Peyer's patch (tissue), 4 donors: ENCODE measurements around the gene NAA25. TPM values are rescaled to one million over a fixed set of nuclear protein-coding genes. Genes with fewer than 3 reads are reported as not detected.
"Not testable (repeated sequence)": the region's sequence is repeated elsewhere in the genome, so short reads cannot be mapped to it uniquely, and the experiment has no call there.

Experiments
- DNase-seq, 3 donors: peaks; one replicate each; pipeline ENCODE4 v3.0.0-alpha.2; 2017 to 2019
- H3K27ac ChIP-seq, 4 donors: fragments of 200-600 bp; sonication (generic); one replicate each; pipeline ENCODE4 v1.5.1; 2016 to 2019
- H3K27me3 ChIP-seq, 2 donors: fragments of 200-600 bp; sonication (generic); one replicate each; pipeline ENCODE4 v1.5.1; 2019
- H3K36me3 ChIP-seq, 3 donors: fragments of 200-600 bp; sonication (generic); one replicate each; pipeline ENCODE4 v1.5.1; 2016 to 2019
- H3K4me1 ChIP-seq, 4 donors: fragments of 200-600 bp; sonication (generic); one replicate each; pipeline ENCODE4 v1.5.1; 2016 to 2019
- H3K4me3 ChIP-seq, 4 donors: fragments of 200-600 bp; sonication (generic); 1 replicate in 3 of 4; 2 replicates in 1 of 4; pipeline ENCODE4 v1.5.1; 2016 to 2019; ENCODE audit warnings: mild to moderate bottlenecking in 1 of 4
- H3K9me3 ChIP-seq, 4 donors: fragments of 200-600 bp; sonication (generic); one replicate each; pipeline ENCODE4 v1.5.1; 2016 to 2019; ENCODE audit warnings: mild to moderate bottlenecking in 1 of 4
- CTCF ChIP-seq, 6 experiments: fragments of 450-650 bp in 4 of 6; fragments of 200-600 bp in 2 of 6; sonication (generic) in 1 of 6; IDR thresholded peaks; one replicate each; pipeline ENCODE4 v1.5.1; 2017 to 2019; ENCODE audit warnings: antibody characterized with exemption in 6 of 6, mild to moderate bottlenecking in 3 of 6, moderate library complexity in 1 of 6
- POLR2A ChIP-seq, 2 donors: fragments of 450-650 bp; IDR thresholded peaks; one replicate each; pipeline ENCODE4 v1.5.1; 2017; ENCODE audit warnings: antibody characterized with exemption in 2 of 2, mild to moderate bottlenecking in 2 of 2, moderate library complexity in 2 of 2
- total RNA-seq, 4 donors: library from RNA; depleted of rRNA; stranded (reverse); fragments of >200 nt; gene quantifications; one replicate each; pipeline ENCODE4 v1.1.0, GENCODE V29; 2016

Gene NAA25
- total RNA-seq, 4 donors from 2014 or later = 18.9 to 25.6 (median 22.2) TPM

GRCh38 chr12:112063273-112063672 lies 45.3 kb downstream of the NAA25 start:
- H3K27ac ChIP-seq = no peak overlapping the region
- no peaks in the 10 kb centered on the region for H3K27me3 ChIP-seq
- no peaks in the 10 kb centered on the region for H3K9me3 ChIP-seq
- no peak for DNase-seq
- TF ChIP-seq POLR2A (IDR thresholded peaks at IDR 0.05) = no peak
- no peak for TF ChIP-seq CTCF (IDR thresholded peaks at IDR 0.05)
- H3K36me3 ChIP-seq = peaks cover 0 to 92% (median 0%) of the 10 kb centered on the region in 3 donors
- H3K4me3 ChIP-seq = no peak overlapping the region
- H3K4me1 ChIP-seq = no peaks in the 10 kb centered on the region

GRCh38 chr12:112061137-112061536 lies 47.4 kb downstream of the NAA25 start:
- Histone ChIP-seq H3K36me3 (peaks cover 0 to 90% (median 0%) of the 10 kb centered on the region in 3 donors), H3K4me3 (no peak overlapping the region), H3K4me1 (no peaks in the 10 kb centered on the region), H3K9me3 (no peaks in the 10 kb centered on the region), H3K27ac (no peak overlapping the region), H3K27me3 (no peaks in the 10 kb centered on the region)
- TF ChIP-seq CTCF (IDR thresholded peaks at IDR 0.05) = no peak
- TF ChIP-seq POLR2A (IDR thresholded peaks at IDR 0.05) = no peak
- no peak for DNase-seq

- DNase-seq = no peak
- peaks cover 0 to 76% (median 0%) of the 10 kb centered on the region in 3 donors for H3K36me3 ChIP-seq
- no peak overlapping the region for H3K27ac ChIP-seq
- no peaks in the 10 kb centered on the region for H3K9me3 ChIP-seq
- no peak for TF ChIP-seq CTCF (IDR thresholded peaks at IDR 0.05)
- no peak for TF ChIP-seq POLR2A (IDR thresholded peaks at IDR 0.05)
- H3K27me3 ChIP-seq = no peaks in the 10 kb centered on the region
- H3K4me3 ChIP-seq = no peak overlapping the region
- no peaks in the 10 kb centered on the region for H3K4me1 ChIP-seq
These were observed 59.2 kb downstream of the NAA25 start for GRCh38 chr12:112049351-112049750.

- H3K27me3 ChIP-seq = no peaks in the 10 kb centered on the region
- no peaks in the 10 kb centered on the region for H3K9me3 ChIP-seq
- H3K27ac ChIP-seq = peak overlapping the region in 1 of 4 donors; percentile 22
- H3K4me1 ChIP-seq = no peaks in the 10 kb centered on the region
- no peak for DNase-seq
- peaks cover 0 to 80% (median 0%) of the 10 kb centered on the region in 3 donors for H3K36me3 ChIP-seq
- TF ChIP-seq CTCF (IDR thresholded peaks at IDR 0.05) = no peak
- no peak for TF ChIP-seq POLR2A (IDR thresholded peaks at IDR 0.05)
- H3K4me3 ChIP-seq = no peak overlapping the region
These were observed 62.6 kb downstream of the NAA25 start for GRCh38 chr12:112046003-112046402.

- DNase-seq, H3K27ac ChIP-seq, H3K27me3 ChIP-seq, H3K4me1 ChIP-seq, H3K9me3 ChIP-seq, H3K4me3 ChIP-seq: not testable (repeated sequence)
- peaks cover 0 to 88% (median 0%) of the 10 kb centered on the region in 3 donors for H3K36me3 ChIP-seq
These were observed 72.0 kb downstream of the NAA25 start for GRCh38 chr12:112036614-112037013.

- H3K4me3 ChIP-seq = no peak overlapping the region
- H3K9me3 ChIP-seq = no peaks in the 10 kb centered on the region
- H3K4me1 ChIP-seq = no peaks in the 10 kb centered on the region
- H3K27me3 ChIP-seq = no peaks in the 10 kb centered on the region
- no peak for TF ChIP-seq CTCF (IDR thresholded peaks at IDR 0.05)
- TF ChIP-seq POLR2A (IDR thresholded peaks at IDR 0.05) = no peak
- DNase-seq = no peak
- H3K27ac ChIP-seq = no peak overlapping the region
- peaks cover 0 to 87% (median 0%) of the 10 kb centered on the region in 3 donors for H3K36me3 ChIP-seq
These were observed 73.3 kb downstream of the NAA25 start for GRCh38 chr12:112035219-112035785.
